IMR-90 (cell line): Measurements from ENCODE around the gene A1BG. TPM values are rescaled to one million over a fixed set of nuclear protein-coding genes. Genes with fewer than 3 reads are reported as not detected.

Experiments
- ATAC-seq: fragments of 200-7000 bp; cut with Tn5 transposase; 2 replicates; pipeline ENCODE4 v1.9.1; 2020; ENCODE audit warnings: low read depth, mild to moderate bottlenecking, moderate library complexity
- BruUV-seq: library from RNA; stranded (reverse); fragments of 400-500 nt; replicated peaks from 2 replicates; lab custom pipeline; 2021; lab: Mats Ljungman, UMichigan
- CTCF ChIA-PET: fragments of 300-600 bp; formaldehyde crosslinking; extraction: SDS; loops from one replicate; lab custom pipeline; 2021; ENCODE audit warnings: antibody characterized with exemption; lab: Yijun Ruan, JAX
- POLR2A ChIA-PET: fragments of 300-600 bp; sonication (Branson Sonifier 250); formaldehyde crosslinking; loops from one replicate; lab custom pipeline; 2022; ENCODE audit warnings: antibody characterized with exemption; ENCODE audit not compliant: unreplicated experiment; lab: Charles Lee
- DNase-seq: peaks from one replicate; pipeline ENCODE4 v3.0.0; 2013
- H2AFZ ChIP-seq: replicated peaks from 2 replicates; pipeline ENCODE3; 2013; ENCODE audit warnings: low read length, mild to moderate bottlenecking; ENCODE audit not compliant: poor library complexity
- H2AK5ac ChIP-seq: 2 replicates; pipeline ENCODE4 v1.6.1; 2013; ENCODE audit warnings: low read depth, low read length, inconsistent platforms
- H2AK9ac ChIP-seq: replicated peaks from 2 replicates; pipeline ENCODE3; 2013; ENCODE audit warnings: mild to moderate bottlenecking, low read depth, low read length, moderate library complexity; ENCODE audit not compliant: poor library complexity
- H2BK120ac ChIP-seq: 2 replicates; pipeline ENCODE4 v1.6.1; 2013; ENCODE audit warnings: low read depth, low read length, inconsistent platforms
- H2BK15ac ChIP-seq: 3 replicates; pipeline ENCODE4 v1.6.1; 2013; ENCODE audit warnings: low read depth, low read length, inconsistent platforms
- H2BK20ac ChIP-seq: 2 replicates; pipeline ENCODE4 v1.6.1; 2013; ENCODE audit warnings: low read depth, mild to moderate bottlenecking, inconsistent platforms, low read length, moderate library complexity
- H2BK5ac ChIP-seq: 2 replicates; pipeline ENCODE4 v1.6.1; 2013; ENCODE audit warnings: mild to moderate bottlenecking, low read depth, low read length, inconsistent platforms; ENCODE audit not compliant: poor library complexity, severe bottlenecking
- H3K14ac ChIP-seq: replicated peaks from 2 replicates; pipeline ENCODE4 v1.6.1; 2013; ENCODE audit warnings: low read depth, low read length, inconsistent platforms
- H3K18ac ChIP-seq: 2 replicates; pipeline ENCODE4 v1.6.1; 2013; ENCODE audit warnings: low read depth, low read length, control low read depth
- H3K23ac ChIP-seq: 2 replicates; pipeline ENCODE4 v1.6.1; 2013; ENCODE audit warnings: low read depth, low read length, inconsistent platforms
- H3K27ac ChIP-seq: 2 replicates; pipeline ENCODE4 v1.5.1; 2013; ENCODE audit warnings: mild to moderate bottlenecking, control low read depth, low read length; ENCODE audit not compliant: insufficient read depth
- H3K27me3 ChIP-seq: 2 replicates; pipeline ENCODE4 v1.6.1; 2013; ENCODE audit warnings: low read length; ENCODE audit not compliant: control insufficient read depth, insufficient read depth
- H3K36me3 ChIP-seq: 2 replicates; pipeline ENCODE4 v1.6.1; 2013; ENCODE audit warnings: low read length, mixed read lengths; ENCODE audit not compliant: control insufficient read depth, insufficient read depth
- H3K4ac ChIP-seq: 2 replicates; pipeline ENCODE4 v1.6.1; 2013; ENCODE audit warnings: low read depth, low read length, inconsistent platforms
- H3K4me1 ChIP-seq: 2 replicates; pipeline ENCODE4 v1.6.1; 2013; ENCODE audit warnings: low read length, mixed read lengths; ENCODE audit not compliant: control insufficient read depth, insufficient read depth
- H3K4me2 ChIP-seq: 2 replicates; pipeline ENCODE4 v1.6.1; 2013; ENCODE audit warnings: low read depth, mild to moderate bottlenecking, control low read depth, low read length, moderate library complexity
- H3K4me3 ChIP-seq: 2 replicates; pipeline ENCODE4 v1.5.1; 2013; ENCODE audit warnings: low read depth, mild to moderate bottlenecking, control low read depth, low read length, moderate library complexity; ENCODE audit not compliant: insufficient read depth
- H3K56ac ChIP-seq: 2 replicates; pipeline ENCODE4 v1.6.1; 2013; ENCODE audit warnings: low read length, inconsistent platforms; ENCODE audit not compliant: insufficient read depth; ENCODE audit errors: extremely low read depth
- H3K79me1 ChIP-seq, 2 experiments: 2 replicates each; pipeline ENCODE4 v1.6.1; 2013; ENCODE audit warnings: low read length in 2 of 2, inconsistent platforms in 1 of 2, low read depth in 1 of 2
- H3K9ac ChIP-seq: 2 replicates; pipeline ENCODE4 v1.6.1; 2013; ENCODE audit warnings: low read depth, low read length, control low read depth
- H3K9me1 ChIP-seq: 2 replicates; pipeline ENCODE4 v1.6.1; 2013; ENCODE audit warnings: low read length, inconsistent platforms; ENCODE audit not compliant: insufficient read depth
- H3K9me3 ChIP-seq: 2 replicates; pipeline ENCODE4 v1.6.1; 2013; ENCODE audit warnings: low read length; ENCODE audit not compliant: control insufficient read depth, insufficient read depth
- H4K20me1 ChIP-seq: 2 replicates; pipeline ENCODE4 v1.6.1; 2013; ENCODE audit warnings: low read length, inconsistent platforms; ENCODE audit not compliant: insufficient read depth
- H4K5ac ChIP-seq: 2 replicates; pipeline ENCODE4 v1.6.1; 2013; ENCODE audit warnings: mild to moderate bottlenecking, low read depth, low read length, control low read depth
- H4K8ac ChIP-seq, 2 experiments: 2 replicates each; pipeline ENCODE4 v1.6.1; 2013; ENCODE audit warnings: low read depth in 2 of 2, low read length in 2 of 2, control low read depth in 1 of 2, inconsistent platforms in 1 of 2
- H4K91ac ChIP-seq: 2 replicates; pipeline ENCODE4 v1.6.1; 2013; ENCODE audit warnings: low read depth, low read length, inconsistent platforms; ENCODE audit not compliant: insufficient read depth
- BHLHE40 ChIP-seq: fragments of 150-350 bp; IDR thresholded peaks from 2 replicates; pipeline ENCODE4 v1.6.1; 2016; ENCODE audit warnings: mild to moderate bottlenecking, low read depth, low read length
- CEBPB ChIP-seq: IDR thresholded peaks from 2 replicates; pipeline ENCODE4 v1.6.1; 2012; ENCODE audit warnings: low read depth, low read length, improper control_type of control experiment
- CHD1 ChIP-seq: IDR thresholded peaks from 2 replicates; pipeline ENCODE4 v1.6.1; 2012; ENCODE audit warnings: low read depth, low read length, improper control_type of control experiment
- CTCF ChIP-seq: conservative IDR thresholded peaks from 2 replicates; pipeline ENCODE4 v1.5.1; 2012; ENCODE audit warnings: mild to moderate bottlenecking, low read depth, low read length, improper control_type of control experiment
- ELK1 ChIP-seq: fragments of 150-350 bp; IDR thresholded peaks from 2 replicates; pipeline ENCODE4 v1.6.1; 2016; ENCODE audit warnings: low read depth, mild to moderate bottlenecking, low read length, moderate library complexity, borderline replicate concordance
- FOS ChIP-seq: fragments of 150-350 bp; IDR thresholded peaks from 2 replicates; pipeline ENCODE4 v1.6.1; 2016; ENCODE audit warnings: low read depth, low read length
- MAFK ChIP-seq: IDR thresholded peaks from 2 replicates; pipeline ENCODE4 v1.6.1; 2012; ENCODE audit warnings: low read depth, low read length, improper control_type of control experiment
- MAZ ChIP-seq: IDR thresholded peaks from 2 replicates; pipeline ENCODE4 v1.6.1; 2012; ENCODE audit warnings: low read depth, mild to moderate bottlenecking, low read length, improper control_type of control experiment, moderate library complexity, borderline replicate concordance
- MXI1 ChIP-seq: IDR thresholded peaks from 2 replicates; pipeline ENCODE4 v1.6.1; 2012; ENCODE audit warnings: low read depth, mild to moderate bottlenecking, low read length, moderate library complexity, borderline replicate concordance
- NFE2L2 ChIP-seq: fragments of 150-350 bp; IDR thresholded peaks from 2 replicates; pipeline ENCODE4 v1.6.1; 2016; ENCODE audit warnings: low read depth, mild to moderate bottlenecking, low read length
- POLR2A ChIP-seq: IDR thresholded peaks from 2 replicates; pipeline ENCODE4 v1.6.1; 2012; ENCODE audit warnings: mild to moderate bottlenecking, low read depth, low read length
- RCOR1 ChIP-seq: IDR thresholded peaks from 2 replicates; pipeline ENCODE4 v1.6.1; 2012; ENCODE audit warnings: mild to moderate bottlenecking, low read length, improper control_type of control experiment; ENCODE audit not compliant: insufficient replicate concordance
- SMC3 ChIP-seq: fragments of 150-350 bp; IDR thresholded peaks from 2 replicates; pipeline ENCODE4 v1.6.1; 2016; ENCODE audit warnings: low read depth, mild to moderate bottlenecking, antibody characterized with exemption, low read length, moderate library complexity
- USF2 ChIP-seq: fragments of 150-350 bp; IDR thresholded peaks from 2 replicates; pipeline ENCODE4 v1.6.1; 2017; ENCODE audit warnings: mild to moderate bottlenecking, antibody characterized with exemption, low read length, low read depth
- WGBS, 2 experiments: methylation state at CpG; one replicate each; pipeline versions ENCODE4 v1.1.5 to v1.1.7; 2013; ENCODE audit warnings: missing lambda C conversion rate in 2 of 2; ENCODE audit not compliant: insufficient read length in 1 of 2; ENCODE audit errors: extremely low coverage in 2 of 2; 5-methylcytosine and 5-hydroxymethylcytosine counted together
- dilution Hi-C: fragments of 300-500 bp; cut with HindIII; formaldehyde crosslinking; loops from one replicate; pipeline ENCODE4 v1.14.3; 2018; ENCODE audit warnings: low sequenced_read_pairs; ENCODE audit not compliant: unreplicated experiment
- in situ Hi-C: fragments of 300-500 bp; cut with MboI; formaldehyde crosslinking; loops from 3 replicates; pipeline ENCODE4 v1.14.3; 2019; ENCODE audit warnings: low sequenced_read_pairs, inconsistent platforms, mixed read lengths
- intact Hi-C: fragments of 100-400 bp; cut with micrococcal nuclease; formaldehyde crosslinking; loops from 2 replicates; pipeline ENCODE4 v1.10.0; 2022
- polyA plus RNA-seq, 3 experiments: library from polyadenylated mRNA; depleted of rRNA; stranded (reverse); fragments of >200 nt; gene quantifications; 2 replicates each; pipeline ENCODE4 v1.2.3, GENCODE V29; 2012; ENCODE audit warnings: low replicate concordance in 1 of 3
- total RNA-seq: library from RNA; depleted of rRNA; stranded (reverse); fragments of >200 nt; gene quantifications from 2 replicates; pipeline ENCODE4 v1.2.3, GENCODE V29; 2012

The A1BG gene
- total and polyA plus RNA-seq, 2 of the 4 experiments (the other 2 are of a cell fraction) = 4.5 to 54.5 TPM

GRCh38 chr19:58350001-58350861 is 3.1 kb downstream of the A1BG start:
- dilution Hi-C loops (no loop called here), intact Hi-C loops (no loop called here), in situ Hi-C loops (no loop called here)
- no peak overlapping the region for H3K56ac ChIP-seq
- H2AFZ ChIP-seq = no peak overlapping the region
- H3K79me1 ChIP-seq = peaks cover 12 to 51% of the 10 kb centered on the region in 2 experiments
- H2BK20ac ChIP-seq = no peak overlapping the region
- no peaks in the 10 kb centered on the region for H3K9me3 ChIP-seq
- no peak overlapping the region for H3K23ac ChIP-seq
- H2BK5ac ChIP-seq = no peak overlapping the region
- H3K9ac ChIP-seq = no peak overlapping the region
- ChIA-PET CTCF (no interaction called here), POLR2A (interaction anchor here (0.7 kb wide), 1 partner anchor 12 kb away, joined by 3 read pairs; the partner anchor contains the start of gene ZNF497)
- no peak overlapping the region for H3K27ac ChIP-seq
- H2AK5ac ChIP-seq = no peak overlapping the region
- no peak for ATAC-seq
- H3K14ac ChIP-seq = no peak overlapping the region
- no peak overlapping the region for H3K18ac ChIP-seq
- no peaks in the 10 kb centered on the region for H3K27me3 ChIP-seq
- H3K36me3 ChIP-seq = peaks cover 11% of the 10 kb centered on the region; the same call in 1 of the 2 replicates
- no peak overlapping the region for H2AK9ac ChIP-seq
- no TSS peak for BruUV-seq
- no peak overlapping the region for H4K5ac ChIP-seq
- H4K91ac ChIP-seq = no peak overlapping the region
- H4K20me1 ChIP-seq = peaks cover 8% of the 10 kb centered on the region
- H3K4me3 ChIP-seq = no peak overlapping the region
- H3K4ac ChIP-seq = no peak overlapping the region
- H2BK15ac ChIP-seq = no peak overlapping the region
- peaks cover 6% of the 10 kb centered on the region; the same call in 1 of the 2 replicates for H3K4me1 ChIP-seq
- no peak overlapping the region for H3K4me2 ChIP-seq
- no peak overlapping the region for H4K8ac ChIP-seq
- H3K9me1 ChIP-seq = peaks cover 8% of the 10 kb centered on the region; the same call in 1 of the 2 replicates
- 42% methylated on average over 46 of the region's 84 CpGs; no CpG with 5 or more reads in 1 of the 2 experiments for WGBS, 2 experiments
- H2BK120ac ChIP-seq = no peak overlapping the region
- DNase-seq = no peak
- TF ChIP-seq BHLHE40 (no peak), SMC3 (no peak), FOS (no peak), MXI1 (no peak), MAZ (no peak), USF2 (no peak), ELK1 (no peak), MAFK (no peak), CTCF (no peak), CEBPB (no peak), CHD1 (no peak), RCOR1 (no peak), POLR2A (no peak), NFE2L2 (no peak)
